GM18519 (cell line): ENCODE data around the gene PWWP2B.
A peak's percentile ranks its signal among the peaks of the same experiment; 100 is the strongest.

Source experiments
- ATAC-seq: cut with Tn5 transposase; IDR thresholded peaks from one replicate; pipeline ENCODE4 v1.9.1; 2021; ENCODE audit warnings: mild to moderate bottlenecking, moderate library complexity; ENCODE audit not compliant: unreplicated experiment, low FRiP score

PWWP2B gene

GRCh38 chr10:132416566-132417256, 19.7 kb downstream of the PWWP2B start:
- no peak for ATAC-seq

- ATAC-seq, result no peak
Measured at GRCh38 chr10:132417257-132417910, 20.4 kb downstream of the PWWP2B start.

GRCh38 chr10:132417957-132418441, 21.0 kb downstream of the PWWP2B start:
- ATAC-seq, result no peak

GRCh38 chr10:132418527-132419416, 21.8 kb downstream of the PWWP2B start:
- no peak for ATAC-seq

GRCh38 chr10:132419538-132420468, 22.8 kb downstream of the PWWP2B start:
- no peak for ATAC-seq

GRCh38 chr10:132420469-132420980, 23.5 kb downstream of the PWWP2B start:
- ATAC-seq, result no peak

- ATAC-seq, result no peak
Measured at GRCh38 chr10:132420981-132421846, 24.2 kb downstream of the PWWP2B start.

- no peak for ATAC-seq
Measured at GRCh38 chr10:132421847-132422751, 25.1 kb downstream of the PWWP2B start.

GRCh38 chr10:132422903-132423825, 26.2 kb downstream of the PWWP2B start:
- peak; percentile 34 for ATAC-seq

GRCh38 chr10:132423966-132424861, 27.2 kb downstream of the PWWP2B start:
- no peak for ATAC-seq

GRCh38 chr10:132425029-132425756, 28.2 kb downstream of the PWWP2B start:
- ATAC-seq, result no peak

GRCh38 chr10:132425757-132426155, 28.8 kb downstream of the PWWP2B start:
- no peak for ATAC-seq

- no peak for ATAC-seq
Measured at GRCh38 chr10:132427006-132427771, 30.2 kb downstream of the PWWP2B start.

- ATAC-seq, result no peak
Measured at GRCh38 chr10:132427939-132428367, 31.0 kb downstream of the PWWP2B start.
